ENCODE data around the gene CERS2.

CERS2 gene

DNA sequence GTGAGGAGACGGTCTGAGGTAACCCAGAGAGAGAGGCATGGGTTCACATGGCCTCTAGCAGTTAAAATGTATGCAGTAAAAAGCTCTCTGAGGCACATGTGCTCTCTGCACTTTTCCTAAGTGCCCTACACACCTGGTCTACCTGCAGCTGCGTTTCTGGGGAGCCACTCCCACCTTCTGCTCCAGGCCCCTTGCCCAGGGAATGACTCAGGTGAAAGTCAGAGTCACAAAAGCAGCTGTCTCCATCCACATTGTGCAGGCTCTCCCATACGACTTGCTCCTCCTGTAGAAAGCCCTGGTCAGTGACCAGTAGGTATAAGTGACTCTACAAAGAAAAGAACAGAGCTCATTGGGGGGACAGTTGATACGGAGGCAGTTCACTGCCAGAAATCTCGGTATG, 23.3 kb upstream of the CERS2 start:
- DNase-seq (ENCODE audit: extremely low read depth in 1 of 2, low read depth in 1 of 2), result no peak

- no peak for DNase-seq (ENCODE audit: extremely low read depth in 1 of 2, low read depth in 1 of 2)
Measured at GRCh38 chr1:150997126-150997872, 22.7 kb upstream of the CERS2 start.

DNA sequence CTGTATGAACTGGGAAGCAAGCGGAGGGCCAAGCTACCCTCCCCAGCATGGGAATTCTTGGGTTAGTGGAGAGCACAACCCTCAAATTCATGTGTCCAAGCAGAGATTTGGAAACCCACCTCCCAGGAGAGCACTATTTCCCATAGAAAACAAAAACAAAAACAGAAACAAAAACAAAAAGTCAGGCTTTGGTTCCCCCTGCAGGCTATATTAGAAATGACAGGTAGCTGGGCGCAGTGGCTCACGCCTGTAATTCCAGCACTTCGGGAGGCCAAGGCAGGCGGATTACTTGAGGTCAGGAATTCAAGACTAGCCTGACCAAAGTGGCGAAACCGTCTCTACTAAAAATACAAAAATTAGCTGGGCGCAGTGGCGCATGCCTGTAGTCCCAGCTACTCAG, 21.3 kb upstream of the CERS2 start:
- DNase-seq (ENCODE audit: extremely low read depth in 1 of 2, low read depth in 1 of 2), result no peak

GRCh38 chr1:150995460-150995859, 20.8 kb upstream of the CERS2 start:
- DNase-seq (ENCODE audit: extremely low read depth in 1 of 2, low read depth in 1 of 2), result no peak

DNA sequence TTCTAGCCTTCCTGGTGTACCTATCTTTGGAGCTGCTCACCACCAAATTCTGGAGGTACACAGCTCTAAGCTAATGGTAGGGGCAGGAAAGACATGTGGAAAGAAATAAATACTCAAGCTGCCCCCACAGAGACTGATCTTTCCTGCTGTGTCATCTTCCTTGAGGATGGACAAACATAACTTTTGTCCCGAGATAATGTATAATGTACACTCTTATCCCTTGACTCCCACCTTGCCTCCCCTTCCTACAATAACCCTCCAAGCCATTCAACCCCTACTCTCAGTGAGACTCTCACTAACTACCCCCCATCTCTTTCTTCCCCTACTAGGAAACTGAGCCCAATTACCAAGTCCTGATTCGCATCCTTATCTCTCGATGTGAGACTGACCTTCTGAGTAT, 19.6 kb upstream of the CERS2 start:
- no peak for DNase-seq (ENCODE audit: extremely low read depth in 1 of 2, low read depth in 1 of 2)

DNA sequence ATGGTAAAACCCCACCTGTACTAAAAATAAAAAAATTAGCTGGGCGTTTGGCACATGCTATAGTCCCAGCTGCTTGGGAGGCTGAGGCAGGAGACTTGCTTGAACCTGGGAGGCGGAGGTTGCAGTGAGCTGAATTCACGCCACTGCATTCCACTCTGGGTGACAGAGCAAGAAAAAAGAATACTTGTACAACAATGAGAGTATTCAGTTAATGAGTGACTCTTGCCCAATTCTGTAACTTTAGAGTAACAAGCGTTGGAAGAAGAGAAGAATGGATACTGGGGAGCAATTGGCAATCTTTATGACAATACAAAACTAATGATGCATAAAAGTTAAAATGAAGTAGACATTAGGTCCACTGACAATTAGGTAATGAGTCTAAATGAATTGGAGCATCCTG, 18.0 kb upstream of the CERS2 start:
- DNase-seq (ENCODE audit: extremely low read depth in 1 of 2, low read depth in 1 of 2), result no peak

GRCh38 chr1:150987924-150988323, 13.3 kb upstream of the CERS2 start:
- no peak for DNase-seq (ENCODE audit: extremely low read depth in 1 of 2, low read depth in 1 of 2)

DNA sequence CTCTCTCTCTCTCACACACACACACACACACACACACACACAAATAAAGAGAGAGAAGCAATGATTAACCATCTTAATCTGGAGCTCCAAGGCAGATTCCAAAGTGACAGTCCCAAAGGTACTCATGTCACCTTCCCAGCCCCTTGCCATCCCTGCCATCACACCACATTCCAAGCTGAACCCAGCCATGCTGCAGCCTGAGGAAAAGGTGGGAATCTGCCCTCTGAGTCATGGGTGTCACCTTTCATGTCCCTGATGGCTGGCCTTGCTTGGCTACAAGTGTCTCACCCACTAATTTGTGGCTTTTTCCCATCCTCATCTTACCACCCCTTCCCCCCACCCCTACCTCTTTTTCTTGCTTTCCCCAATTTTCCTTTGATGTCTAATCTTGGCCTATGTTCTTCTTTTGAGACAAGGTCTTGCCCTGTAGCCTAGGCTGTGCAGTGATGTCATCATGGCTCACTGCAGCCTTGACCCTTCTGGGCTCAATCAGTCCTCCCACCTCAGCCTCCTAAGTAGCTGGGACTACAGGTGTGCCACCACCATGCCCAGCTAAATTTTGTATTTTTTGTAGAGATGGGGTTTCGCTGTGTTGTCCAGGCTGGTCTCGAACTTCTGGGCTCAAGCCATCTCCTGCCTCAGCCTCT, 10.7 kb upstream of the CERS2 start:
- no peak for DNase-seq (ENCODE audit: extremely low read depth in 1 of 2, low read depth in 1 of 2)

DNA sequence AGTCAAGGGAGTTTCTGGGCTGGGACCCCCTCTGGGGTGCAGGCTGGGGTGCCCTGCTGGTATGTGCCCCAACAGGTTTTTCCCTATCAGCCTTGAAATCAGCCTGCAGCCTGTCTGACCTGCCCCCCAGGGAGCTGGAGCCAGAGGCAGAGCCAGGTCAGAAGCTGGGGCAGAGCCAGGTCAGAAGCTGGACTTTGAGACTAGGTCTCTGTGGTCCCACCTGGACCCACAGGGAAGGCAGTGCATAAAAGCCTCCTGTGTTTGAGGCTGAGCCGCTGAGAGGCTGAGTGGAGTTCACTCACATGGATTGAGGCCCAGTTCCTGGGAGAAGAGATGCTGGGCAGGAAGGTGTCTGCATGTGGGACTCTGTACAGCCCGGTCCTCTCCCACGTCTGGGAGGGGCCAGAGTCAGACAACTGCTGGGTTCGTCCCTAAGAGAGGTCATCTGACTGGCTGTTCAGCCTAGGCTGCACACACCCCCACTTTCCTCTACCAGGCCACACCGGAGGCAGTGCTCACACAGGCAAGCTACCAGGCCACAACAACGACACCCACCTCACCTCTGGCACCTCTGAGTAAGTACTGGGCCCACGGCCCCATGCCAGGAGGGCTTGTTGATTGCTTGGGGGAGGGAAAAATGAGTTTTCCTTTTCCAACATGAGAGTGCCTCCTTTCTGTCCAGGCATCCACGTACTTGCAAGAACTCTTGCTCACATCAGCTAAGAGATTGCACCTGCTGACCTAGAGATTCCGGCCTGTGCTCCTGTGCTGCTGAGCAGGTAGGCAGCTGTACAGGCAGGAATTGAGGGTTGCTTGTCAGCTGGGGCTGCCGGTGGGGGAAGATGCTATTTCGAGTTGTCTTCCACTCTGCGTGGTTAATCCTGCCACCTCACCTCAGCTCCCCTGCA, 7.4 kb upstream of the CERS2 start, which contains the start of gene ANXA9:
Gene ANXA9, plus strand, starts transcription at position 488 of the 908 bp plus-strand sequence. CDS start 814 bp downstream, outside the sequence.
- no peak for DNase-seq (ENCODE audit: extremely low read depth in 1 of 2, low read depth in 1 of 2)

- DNase-seq (ENCODE audit: extremely low read depth in 1 of 2, low read depth in 1 of 2), result no peak
Measured at GRCh38 chr1:150981177-150981804, 6.7 kb upstream of the CERS2 start.

DNA sequence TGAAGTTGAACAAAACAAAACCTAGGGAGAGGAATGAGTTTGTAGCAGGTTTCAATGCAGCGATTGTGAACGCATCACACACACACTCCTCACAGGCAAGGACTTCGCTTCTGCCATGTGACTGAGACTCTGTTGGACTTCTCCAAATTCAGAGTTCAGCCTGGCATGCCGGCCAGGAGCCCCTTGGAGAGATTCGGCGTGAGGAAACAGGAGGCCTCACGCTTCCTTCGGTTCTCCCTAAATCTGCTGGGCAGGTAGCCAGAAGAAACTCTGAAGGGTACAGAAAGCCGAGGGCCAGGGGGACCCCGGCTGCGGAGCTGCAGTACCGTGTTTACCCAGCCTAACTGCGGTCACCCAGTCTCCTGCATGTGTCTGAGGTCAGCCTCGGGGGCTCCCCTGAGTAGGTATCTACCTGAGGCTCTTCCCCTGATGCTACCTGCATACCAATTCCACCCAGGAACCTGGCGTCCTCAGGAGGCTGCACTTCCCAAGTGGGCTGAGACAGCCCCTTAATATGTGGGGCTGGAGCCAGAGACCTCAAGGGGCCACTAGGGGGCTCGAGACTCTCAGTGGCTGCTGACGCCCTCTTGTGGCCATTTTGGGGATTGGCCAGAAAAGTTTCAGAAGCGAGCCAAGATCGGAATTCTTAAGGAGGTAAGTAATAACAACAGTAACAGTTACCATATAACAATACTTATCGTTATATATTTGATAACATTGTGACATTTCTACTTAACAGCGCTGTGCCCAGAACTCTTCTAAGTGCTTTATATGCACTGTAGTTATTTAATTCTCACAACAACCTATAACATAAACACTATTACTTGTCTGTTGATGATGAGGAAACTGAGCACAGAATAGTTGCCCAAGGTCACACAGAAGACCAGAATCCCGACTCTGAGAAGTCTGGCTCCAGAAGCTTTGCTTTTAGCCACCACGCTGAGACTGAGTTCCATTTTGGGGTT, 4.7 kb upstream of the CERS2 start:
- peak; percentile 68 to 72 for DNase-seq (ENCODE audit: extremely low read depth in 1 of 2, low read depth in 1 of 2)

GRCh38 chr1:150976879-150977694, 2.5 kb upstream of the CERS2 start:
- peak in 1 of 2 donors; percentile 73 for DNase-seq (ENCODE audit: extremely low read depth in 1 of 2, low read depth in 1 of 2)

DNA sequence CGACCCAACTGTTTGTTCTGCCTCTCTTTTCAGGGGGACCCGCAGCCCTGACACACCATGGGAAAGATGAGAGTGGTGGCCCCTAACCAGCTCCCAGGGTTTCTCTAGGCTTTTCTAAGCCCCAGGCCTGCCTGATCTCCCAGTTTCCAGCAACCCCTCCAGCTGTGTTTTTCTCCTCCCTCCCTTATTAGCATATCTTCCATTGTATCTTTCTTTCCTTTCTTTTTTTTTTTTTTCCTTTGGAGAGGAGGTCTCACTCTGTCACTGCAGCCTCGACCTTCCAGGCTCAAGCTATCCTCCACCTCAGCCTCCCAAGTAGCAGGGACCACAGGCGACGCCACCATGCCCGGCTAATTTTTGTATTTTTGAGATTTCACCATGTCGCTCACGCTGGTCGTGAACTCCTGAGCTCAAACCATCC, 1.8 kb upstream of the CERS2 start:
- DNase-seq (ENCODE audit: extremely low read depth in 1 of 2, low read depth in 1 of 2), result no peak

- DNase-seq (ENCODE audit: extremely low read depth in 1 of 2, low read depth in 1 of 2), result peak in 1 of 2 donors; percentile 9
Measured at GRCh38 chr1:150973836-150974579, 627 bp downstream of the CERS2 start.

DNA sequence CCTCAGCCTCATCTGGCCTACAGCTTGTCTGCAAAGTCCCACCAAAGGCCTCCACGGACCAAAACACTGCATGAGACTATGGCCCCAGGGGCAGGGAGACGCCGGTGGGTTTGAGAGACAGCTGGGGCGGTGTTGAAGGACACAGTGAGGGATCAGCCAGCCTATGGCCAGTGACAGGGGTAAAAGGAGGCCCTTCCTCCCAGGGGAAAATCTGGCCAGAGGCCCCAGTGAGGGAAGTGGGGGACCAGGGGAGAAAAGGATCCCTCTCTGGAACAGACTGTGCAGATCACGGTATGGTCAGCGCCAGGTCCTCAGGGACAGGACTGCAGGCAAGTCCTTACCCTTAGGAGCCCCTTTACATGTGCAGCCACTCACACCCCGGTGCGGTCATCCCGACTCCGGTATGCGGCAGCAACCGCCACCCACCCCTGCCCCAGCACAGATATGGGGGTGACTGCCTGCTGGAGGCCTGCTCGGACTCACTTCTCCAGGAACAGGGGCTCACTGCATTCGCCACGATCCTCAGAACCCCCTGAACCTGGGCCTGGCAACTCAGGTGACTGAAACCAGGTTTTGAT, 1.3 kb downstream of the CERS2 start:
- DNase-seq (ENCODE audit: extremely low read depth in 1 of 2, low read depth in 1 of 2), result peak in 1 of 2 donors; percentile 32

DNA sequence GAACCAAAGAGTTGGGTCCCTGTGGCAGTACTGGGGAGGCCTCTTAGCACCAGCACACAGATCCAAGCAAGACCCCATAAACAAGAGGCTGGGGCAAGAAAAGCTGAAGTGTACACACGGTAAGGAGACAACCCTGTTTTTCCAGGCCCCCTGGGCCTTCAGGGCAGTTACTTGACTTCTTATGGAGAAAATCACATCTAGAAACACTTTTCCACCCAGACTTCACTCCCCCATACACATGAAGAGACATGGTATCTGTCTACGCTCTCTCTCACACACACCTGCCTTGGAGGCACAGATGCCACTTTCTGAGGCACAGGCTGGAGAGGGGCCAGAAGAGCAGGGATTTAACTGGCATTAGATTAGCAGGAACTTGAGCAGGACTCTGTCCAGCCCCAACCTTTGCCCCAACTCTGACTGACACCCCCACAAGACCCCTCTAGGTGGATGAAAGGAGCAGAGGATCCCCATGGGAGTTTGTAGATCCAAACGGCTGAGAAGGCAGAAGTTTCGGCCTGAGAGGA, 2.2 kb downstream of the CERS2 start:
- DNase-seq (ENCODE audit: extremely low read depth in 1 of 2, low read depth in 1 of 2), result no peak

DNA sequence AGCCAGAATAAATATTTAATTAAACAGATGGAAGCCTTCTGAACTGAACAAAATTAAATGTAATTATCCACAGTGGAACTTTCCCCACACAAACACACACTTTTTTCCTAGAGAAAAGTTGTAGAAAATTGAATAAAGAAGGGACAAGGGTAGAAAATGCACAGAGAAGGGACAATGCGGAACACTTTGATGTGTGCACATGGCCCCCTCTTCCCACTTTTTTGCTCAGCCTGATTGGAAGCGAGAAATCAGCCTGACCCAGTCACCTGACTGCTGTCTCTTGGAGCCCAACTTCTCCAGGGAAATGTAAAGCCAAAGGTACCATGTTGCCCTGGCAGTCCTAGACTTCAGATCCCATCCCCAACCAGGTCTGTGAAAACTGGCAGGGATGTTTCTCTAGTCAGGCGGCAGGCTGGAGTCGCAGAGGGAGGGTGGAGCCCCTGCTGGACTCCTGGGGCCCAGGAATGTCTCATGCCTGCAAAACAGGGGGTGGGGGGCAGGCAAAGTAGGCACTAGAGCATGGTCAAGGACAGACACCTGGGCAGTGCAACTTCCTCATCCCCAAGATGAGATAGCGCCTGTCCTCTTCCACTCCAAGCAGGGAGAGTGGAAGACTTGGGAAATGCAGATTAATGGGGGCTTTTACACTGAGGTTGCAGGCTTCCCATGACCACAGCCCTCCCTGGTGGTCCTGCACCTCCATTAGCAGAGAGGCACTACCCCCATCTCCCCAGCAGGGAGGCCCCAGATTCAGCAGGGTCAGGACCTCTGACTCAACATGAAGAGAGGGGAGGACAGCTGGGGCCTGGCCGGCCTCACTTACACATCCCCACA, 2.8 kb downstream of the CERS2 start:
- no peak for DNase-seq (ENCODE audit: extremely low read depth in 1 of 2, low read depth in 1 of 2)
